GM21367 (cell line): Measurements from ENCODE around the gene CSPG4.
"Not testable (repeated sequence)": the region's sequence is repeated elsewhere in the genome, so short reads cannot be mapped to it uniquely, and the experiment has no call there.

Experiments used
- ATAC-seq: cut with Tn5 transposase; IDR thresholded peaks from one replicate; pipeline ENCODE4 v1.9.1; 2021; ENCODE audit not compliant: unreplicated experiment

Gene CSPG4

GRCh38 chr15:75649848-75650247, 62.8 kb downstream of the CSPG4 start:
- no peak for ATAC-seq

- no peak for ATAC-seq
These were observed 63.4 kb downstream of the CSPG4 start for GRCh38 chr15:75649045-75649761.

DNA sequence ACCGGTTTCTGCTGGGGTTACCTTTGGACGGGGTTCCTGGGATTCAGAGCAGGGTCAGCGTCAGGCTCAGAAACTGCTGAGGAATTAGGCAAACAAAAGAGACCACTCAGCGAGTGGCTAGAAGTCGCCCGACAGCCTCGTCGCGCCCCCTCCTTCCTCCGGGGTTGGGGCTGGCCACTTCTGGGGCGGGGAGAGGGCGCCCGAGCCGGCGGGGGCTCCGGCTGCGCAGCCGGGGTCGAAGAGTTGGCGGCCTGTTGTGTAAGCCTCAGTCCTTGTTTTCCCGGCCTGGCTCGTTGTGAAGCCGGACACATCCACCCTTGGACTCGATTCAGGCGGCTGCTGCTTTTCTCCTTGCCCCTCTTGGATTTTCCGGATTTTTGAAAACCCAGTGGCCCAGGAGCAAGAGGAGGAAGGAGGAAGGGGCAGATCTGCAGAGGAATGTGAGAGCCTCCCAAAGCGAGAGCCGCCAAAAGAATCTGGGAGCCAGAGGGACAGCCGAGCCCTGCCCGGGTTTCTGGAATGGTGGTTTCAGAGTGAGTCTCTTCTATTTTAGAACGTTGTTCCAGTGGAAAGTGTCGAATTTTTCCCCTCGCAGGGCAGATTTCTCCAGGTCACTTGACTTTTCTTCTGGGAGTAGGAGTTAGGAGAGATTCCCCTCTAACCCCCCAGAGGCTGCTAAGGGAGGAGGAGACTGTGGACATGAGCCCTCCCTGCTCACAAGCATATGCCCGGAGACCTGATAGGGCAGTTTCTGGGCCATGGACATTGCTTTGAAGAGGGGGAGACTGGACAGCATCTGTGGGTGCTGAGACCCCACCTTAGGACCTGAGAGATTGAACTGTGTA, 64.3 kb downstream of the CSPG4 start:
- no peak for ATAC-seq

- ATAC-seq, result no peak
These were observed 65.1 kb downstream of the CSPG4 start, which contains the start of gene SNX33 for GRCh38 chr15:75647370-75648155. Gene SNX33 (plus strand): TSS chr15:75647912. CDS start chr15:75649103, 1,191 bp downstream.

GRCh38 chr15:75646944-75647364, 65.7 kb downstream of the CSPG4 start:
- no peak for ATAC-seq

- no peak for ATAC-seq
These were observed 66.3 kb downstream of the CSPG4 start for GRCh38 chr15:75646112-75646943.

DNA sequence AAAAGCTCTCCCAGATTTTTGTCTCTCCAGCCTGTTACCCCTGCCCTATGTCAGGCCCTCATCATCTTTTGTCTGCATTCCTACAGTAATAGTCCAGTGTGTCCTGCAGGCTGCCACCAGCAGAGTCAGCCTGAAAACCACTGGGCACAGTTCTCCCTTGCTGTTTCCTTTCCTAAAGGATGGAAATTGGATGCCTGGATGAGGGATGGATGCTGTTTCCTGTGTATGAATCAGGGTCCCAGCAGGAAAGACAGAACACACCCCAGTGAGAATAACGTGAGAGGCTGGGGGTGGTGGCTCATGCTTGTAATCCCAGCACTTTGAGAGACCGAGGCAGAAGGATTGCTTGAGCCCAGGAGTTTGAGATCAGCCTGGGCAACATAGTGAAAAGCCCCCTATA, 68.3 kb downstream of the CSPG4 start:
- ATAC-seq, result no peak

DNA sequence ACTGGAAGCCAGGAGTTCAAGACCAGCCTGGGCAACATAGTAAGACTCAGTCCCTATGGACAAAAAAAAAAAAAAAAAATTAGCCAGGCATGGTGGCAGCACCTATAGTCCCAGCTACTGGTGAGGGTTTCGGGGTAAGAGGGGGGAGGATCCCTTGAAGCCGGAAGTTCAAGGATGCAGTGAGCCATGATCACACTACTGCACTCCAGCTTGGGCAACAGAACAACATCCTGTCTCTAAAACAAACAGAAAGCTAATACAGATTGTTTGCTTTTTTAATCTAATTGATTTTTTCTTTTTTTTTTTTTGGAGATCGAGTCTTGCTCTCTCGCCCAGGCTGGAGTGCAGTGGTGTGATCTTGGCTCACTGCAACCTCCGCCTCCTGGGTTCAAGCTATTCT, 71.0 kb downstream of the CSPG4 start:
- no peak for ATAC-seq

- no peak for ATAC-seq
These were observed 71.5 kb downstream of the CSPG4 start for GRCh38 chr15:75641179-75641503.

DNA sequence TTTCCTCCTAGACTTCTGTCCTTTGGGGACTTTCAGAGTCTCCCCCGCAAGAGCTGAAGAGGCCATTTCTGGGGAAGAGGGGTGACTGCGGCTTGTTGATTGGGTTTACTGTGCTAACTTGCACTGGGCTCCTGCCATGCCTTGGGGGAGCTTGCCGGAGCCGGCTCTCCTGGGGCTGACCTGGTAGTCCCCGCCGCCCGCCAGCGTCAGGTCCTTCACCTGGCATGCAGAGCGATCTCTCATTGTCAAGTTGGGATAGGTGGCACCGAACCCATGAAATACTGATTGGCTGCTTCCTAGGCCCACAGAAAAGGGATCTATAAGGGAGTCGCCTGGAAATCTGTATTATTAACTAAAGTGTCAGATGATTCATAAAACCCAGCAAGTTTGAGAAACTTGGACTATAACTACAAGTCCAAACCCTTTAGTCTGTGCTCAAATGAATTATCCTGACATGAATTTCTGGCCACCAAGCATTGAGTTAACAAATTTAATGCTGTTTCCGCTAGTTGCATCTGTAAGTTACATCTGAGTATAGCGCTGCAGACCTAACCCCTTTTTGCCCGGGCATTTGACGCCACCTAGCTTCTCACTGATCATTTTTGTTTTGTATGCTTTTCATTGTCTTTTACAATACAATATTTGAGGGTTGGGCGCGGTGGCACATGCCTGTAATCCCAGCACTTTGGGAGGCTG, 72.0 kb downstream of the CSPG4 start:
- ATAC-seq, result peak; percentile 24

DNA sequence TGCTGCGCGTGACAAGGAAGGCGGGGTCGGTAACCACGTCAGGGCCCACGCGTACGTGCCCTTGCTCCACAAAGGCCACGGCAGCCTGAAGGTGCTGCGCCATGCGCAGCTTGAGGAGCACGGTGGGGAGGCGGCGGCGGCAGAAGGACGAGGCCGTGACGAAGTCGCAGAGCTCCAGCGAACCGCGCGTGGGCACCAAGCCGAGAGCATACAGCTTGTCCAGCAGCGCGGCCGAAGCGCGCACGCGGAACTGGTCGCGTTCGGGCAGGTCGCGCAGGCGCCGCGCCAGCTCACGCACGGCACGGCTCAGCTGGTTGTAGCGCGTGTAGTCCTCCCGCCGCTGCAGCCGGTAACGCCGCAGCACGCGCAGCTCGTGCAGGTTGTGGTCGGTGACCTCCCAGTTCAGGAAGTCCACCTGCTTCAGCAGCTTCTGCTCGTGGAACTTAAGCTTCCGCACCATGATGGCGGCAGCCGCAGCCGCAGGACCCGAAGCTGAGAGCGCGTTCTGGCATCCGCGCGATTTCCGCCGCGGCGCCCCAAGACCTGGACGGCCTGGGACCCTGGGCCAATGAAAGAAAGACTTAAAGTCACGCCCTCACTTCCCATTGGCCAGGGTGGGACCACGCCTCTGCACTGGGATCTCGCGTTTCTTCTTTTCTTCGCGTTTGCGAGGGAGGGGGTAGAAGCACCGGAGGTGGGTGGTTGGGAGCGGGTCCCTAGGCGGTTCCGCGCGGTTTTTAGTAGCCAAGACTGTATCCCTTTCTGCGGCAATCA, 72.8 kb downstream of the CSPG4 start, which contains the start of gene IMP3:
Gene IMP3, minus strand, starts transcription at position 516 of the 774 bp plus-strand sequence. Its CDS starts 56 bp downstream, at position 460.
- peak; percentile 84 for ATAC-seq

- no peak for ATAC-seq
These were observed 73.4 kb downstream of the CSPG4 start for GRCh38 chr15:75639191-75639708.

GRCh38 chr15:75637245-75638009, 75.2 kb downstream of the CSPG4 start:
- ATAC-seq, result no peak

DNA sequence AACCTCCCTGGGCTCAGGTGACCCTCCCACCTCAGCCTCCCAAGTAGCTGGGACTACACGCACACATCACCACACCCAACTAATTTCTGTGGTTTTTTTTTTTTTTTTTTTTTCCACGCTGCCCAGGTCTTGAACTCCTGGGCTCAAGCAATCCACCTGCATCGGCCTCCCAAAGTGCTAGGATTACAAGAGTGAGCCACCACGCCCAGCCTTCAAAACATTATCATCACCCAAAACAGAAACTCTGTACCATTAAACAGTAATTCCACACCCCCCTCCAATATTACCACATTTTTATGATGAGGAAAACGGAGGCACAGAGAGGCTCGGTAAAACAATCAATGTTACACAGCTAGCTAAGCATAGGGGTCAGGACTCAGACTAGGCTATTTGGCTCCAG, 76.6 kb downstream of the CSPG4 start:
- no peak for ATAC-seq

- not testable (repeated sequence) for ATAC-seq
These were observed 78.7 kb downstream of the CSPG4 start for GRCh38 chr15:75633922-75634321.

GRCh38 chr15:75631935-75632334, 80.7 kb downstream of the CSPG4 start:
- ATAC-seq, result no peak

DNA sequence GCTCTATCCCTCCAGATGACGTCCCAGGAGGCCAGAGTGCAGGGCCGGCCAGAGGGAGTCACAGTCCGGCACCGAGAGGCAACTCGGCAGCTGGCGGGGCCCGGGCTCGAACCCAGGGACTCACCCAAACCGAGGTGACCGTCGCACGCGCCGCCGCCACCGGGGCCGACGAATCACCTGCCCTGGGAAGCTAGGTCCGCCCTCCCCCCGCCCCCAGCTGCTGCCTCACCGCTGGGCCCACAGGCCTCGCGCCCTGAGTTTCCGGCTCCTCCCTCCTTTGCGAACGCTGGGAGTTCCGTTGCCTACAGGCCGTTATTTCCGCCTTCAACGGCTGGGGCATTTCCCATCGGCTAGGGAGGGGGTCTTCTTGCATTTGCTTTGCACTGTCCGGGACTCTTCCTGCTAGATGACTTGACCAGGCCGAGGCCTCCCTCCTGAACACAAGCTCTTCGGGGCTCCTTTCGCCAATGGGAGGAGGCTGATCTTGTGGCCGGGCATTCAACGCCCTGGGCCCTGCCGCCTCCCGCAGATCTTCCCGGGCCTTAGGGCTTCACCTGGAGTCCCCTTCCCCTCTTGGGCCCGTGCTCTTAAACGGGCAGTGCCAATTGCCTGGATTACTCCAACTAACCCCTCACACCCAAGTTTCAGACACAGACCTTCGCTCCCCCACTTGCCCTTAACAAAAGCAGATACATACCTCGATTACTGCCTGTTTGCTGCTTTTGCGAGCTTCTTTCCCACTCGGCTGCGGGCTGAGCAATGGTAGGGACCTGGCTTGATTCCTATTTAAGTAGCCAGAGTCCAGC, 86.9 kb downstream of the CSPG4 start, which contains the start of gene SNUPN:
Gene SNUPN, minus strand, starts transcription at position 184 of the 806 bp plus-strand sequence. CDS start 4,674 bp downstream, outside the sequence.
- ATAC-seq, result peak; percentile 60
